Hematopoietic multipotent progenitor cell treated with erythropoietin and hydrocortisone succinate and interleukin-3 and kit ligand, for 17 days (in vitro differentiated cells): ENCODE measurements around the gene FAM161A.

Experiments used
- DNase-seq: peaks from one replicate; pipeline ENCODE4 v3.0.0-alpha.2; 2015; ENCODE audit warnings: low spot score

FAM161A gene

DNA sequence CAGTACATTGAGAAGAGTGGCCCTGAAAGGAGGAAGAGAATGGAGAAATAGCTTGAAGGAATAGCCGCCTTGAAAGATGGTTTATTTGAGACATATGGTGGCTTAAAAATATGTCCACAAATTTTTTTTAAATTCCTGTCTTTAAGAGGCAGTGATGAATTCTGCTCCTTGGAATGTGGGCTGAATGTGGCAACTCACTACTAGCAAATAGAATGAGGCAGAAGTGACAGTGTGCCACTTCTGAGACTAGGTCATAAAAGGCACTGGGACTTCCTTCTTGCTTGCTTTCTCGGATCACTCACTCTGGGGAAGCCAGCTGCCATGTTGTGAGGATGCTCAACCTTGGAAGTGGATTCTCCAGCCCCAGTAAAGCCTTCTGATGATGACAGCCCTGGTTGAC is 67.0 kb downstream of the FAM161A start:
- DNase-seq, result no peak

DNA sequence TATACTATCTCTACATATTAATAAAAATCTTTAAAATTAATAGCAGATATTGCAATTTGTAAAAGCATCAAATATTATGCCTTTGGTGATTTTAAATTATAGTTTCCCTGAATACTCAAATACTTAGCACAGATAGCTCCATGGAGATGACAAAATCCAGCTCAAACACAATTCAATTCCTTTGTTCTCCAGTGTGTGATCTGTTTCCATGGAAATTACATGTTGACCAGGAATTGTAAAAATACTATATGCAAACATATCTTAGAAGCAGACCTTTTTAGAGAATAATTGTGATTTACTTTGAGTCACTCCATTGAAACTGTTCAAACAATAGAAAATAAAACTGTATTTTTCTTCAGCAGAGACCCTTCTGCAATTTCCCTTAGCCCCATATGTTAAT is 68.3 kb downstream of the FAM161A start:
- no peak for DNase-seq

DNA sequence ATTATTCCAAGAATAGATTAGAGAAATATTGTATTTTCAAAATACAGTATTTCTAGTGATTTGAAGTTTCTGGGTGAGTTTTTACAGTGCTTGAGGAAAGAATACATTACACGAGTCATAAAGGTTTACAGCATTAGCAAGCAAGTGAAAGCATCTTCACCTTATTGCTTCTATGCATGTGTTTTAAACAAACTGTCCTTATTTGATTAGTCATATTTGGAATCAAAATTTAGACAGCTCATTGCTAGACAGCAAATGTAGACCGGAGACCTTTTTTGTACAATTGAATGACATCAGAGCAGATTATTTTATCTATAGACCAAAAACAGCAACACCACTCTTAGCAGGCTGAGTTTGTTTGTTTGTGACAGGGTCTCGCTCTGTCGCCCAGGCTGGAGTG is 69.2 kb downstream of the FAM161A start:
- no peak for DNase-seq

DNA sequence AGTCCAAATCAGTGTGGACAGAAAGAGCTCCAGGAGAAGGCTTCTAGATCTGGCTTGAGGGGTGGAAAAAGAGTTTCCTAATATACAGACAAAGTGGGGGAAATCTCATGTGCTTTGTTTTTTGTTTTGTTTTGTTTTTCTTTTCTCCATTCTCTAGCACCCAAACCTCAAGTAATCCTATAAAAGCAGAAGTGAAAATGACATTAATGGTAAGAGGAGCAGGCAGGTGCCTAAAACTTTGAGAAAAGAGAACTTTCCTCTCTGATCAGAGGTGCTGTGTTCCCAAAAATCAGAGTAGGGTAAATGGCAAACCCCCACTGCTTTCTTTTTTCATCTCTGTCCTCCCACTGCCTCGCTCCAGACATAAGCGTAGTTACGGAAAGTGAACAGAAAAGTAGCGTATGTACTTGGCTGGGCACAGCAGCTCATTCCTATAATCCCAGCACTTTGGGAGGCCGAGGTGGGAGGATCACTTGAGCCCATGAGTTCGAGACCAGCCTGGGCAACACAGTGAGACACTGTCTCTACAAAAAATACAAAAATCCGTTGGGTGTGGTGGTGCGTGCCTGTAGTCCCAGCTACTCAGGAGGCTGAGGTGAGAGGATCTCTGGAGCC is 77.8 kb downstream of the FAM161A start:
- DNase-seq, result no peak
